Gastrocnemius medialis (tissue), 4 donors: ENCODE results near the gene ASB3. TPM values are rescaled to one million over a fixed set of nuclear protein-coding genes. Genes with fewer than 3 reads are reported as not detected.

Experiments
- ATAC-seq, 2 donors: fragments of 150-250 bp; one replicate each; pipeline ENCODE4 v1.9.1; 2016
- DNase-seq, 2 donors: peaks; one replicate each; pipeline ENCODE4 v3.0.0-alpha.2; 2019
- H3K27ac ChIP-seq, 4 donors: fragments of 200-600 bp; sonication (generic); 1 replicate in 1 of 4; 2 replicates in 3 of 4; pipeline ENCODE4 v1.5.1; 2016 to 2018; ENCODE audit warnings: mild to moderate bottlenecking in 2 of 4, moderate library complexity in 1 of 4
- H3K27me3 ChIP-seq, 3 donors: fragments of 200-600 bp; sonication (generic) in 2 of 3; 1 replicate in 1 of 3; 2 replicates in 2 of 3; pipeline versions ENCODE4 v1.5.1 to v1.6.0; 2016 to 2019; ENCODE audit warnings: mild to moderate bottlenecking in 1 of 3, moderate library complexity in 1 of 3
- H3K36me3 ChIP-seq, 2 donors: fragments of 200-600 bp; sonication (generic) in 1 of 2; one replicate each; pipeline ENCODE4 v1.5.1; 2017 to 2018
- H3K4me1 ChIP-seq, 2 donors: fragments of 200-600 bp; sonication (generic) in 1 of 2; one replicate each; pipeline ENCODE4 v1.5.1; 2016 to 2017; ENCODE audit warnings: mild to moderate bottlenecking in 2 of 2
- H3K4me3 ChIP-seq, 4 donors: fragments of 200-600 bp; sonication (generic) in 3 of 4; 1 replicate in 1 of 4; 2 replicates in 3 of 4; pipeline ENCODE4 v1.5.1; 2016 to 2019; ENCODE audit warnings: mild to moderate bottlenecking in 2 of 4
- H3K9me3 ChIP-seq, 3 donors: fragments of 200-600 bp; sonication (generic) in 2 of 3; 1 replicate in 1 of 3; 2 replicates in 2 of 3; pipeline ENCODE4 v1.5.1; 2016 to 2019
- CTCF ChIP-seq, 5 experiments: fragments of 450-650 bp in 3 of 5; fragments of 200-600 bp in 2 of 5; sonication (generic) in 2 of 5; IDR thresholded peaks in 4 of 5; conservative IDR thresholded peaks in 1 of 5; 1 replicate in 4 of 5; 2 replicates in 1 of 5; pipeline ENCODE4 v1.5.1; 2016 to 2019; ENCODE audit warnings: antibody characterized with exemption in 5 of 5, mild to moderate bottlenecking in 3 of 5, moderate library complexity in 3 of 5
- POLR2A ChIP-seq, 2 donors: fragments of 450-650 bp; IDR thresholded peaks; one replicate each; pipeline ENCODE4 v1.6.1; 2017; ENCODE audit warnings: antibody characterized with exemption in 2 of 2, mild to moderate bottlenecking in 2 of 2, moderate library complexity in 2 of 2
- in situ Hi-C, 4 donors: fragments of 200-750 bp; cut with MboI; loops; one replicate each; pipeline versions ENCODE4 v1.15.0 to v1.8.0; 2017; ENCODE audit warnings: low sequenced_read_pairs in 4 of 4
- intact Hi-C: fragments of 100-400 bp; cut with DNase I; formaldehyde crosslinking; loops from one replicate; pipeline ENCODE4 v1.15.1; 2023; ENCODE audit warnings: low total_unique reads
- total RNA-seq, 4 donors: library from RNA; depleted of rRNA; stranded (reverse); fragments of >200 nt; gene quantifications; one replicate each; pipeline versions ENCODE4 v1.1.0 to v1.2.3, GENCODE V29; 2016

ASB3 gene
- total RNA-seq, 4 donors from 2014 or later = 5.0 to 7.6 (median 6.4) TPM

GRCh38 chr2:53740170-53740569 is 46.6 kb downstream of the ASB3 start:
- Histone ChIP-seq H3K4me3 (no peak overlapping the region), H3K27me3 (no peaks in the 10 kb centered on the region), H3K4me1 (no peaks in the 10 kb centered on the region), H3K9me3 (no peaks in the 10 kb centered on the region), H3K27ac (no peak overlapping the region), H3K36me3 (no peaks in the 10 kb centered on the region)
- ATAC-seq (no peak), DNase-seq (no peak)
- in situ Hi-C loops = no loop called here
- TF ChIP-seq POLR2A (IDR thresholded peaks at IDR 0.05) (no peak), CTCF (IDR thresholded peaks at IDR 0.05 in 4 of 5, conservative IDR thresholded peaks at IDR 0.05 in 1 of 5) (no peak)
- intact Hi-C loops = no loop called here

GRCh38 chr2:53739032-53739431 is 47.7 kb downstream of the ASB3 start:
- no peak for TF ChIP-seq CTCF (IDR thresholded peaks at IDR 0.05 in 4 of 5, conservative IDR thresholded peaks at IDR 0.05 in 1 of 5)
- no peak for TF ChIP-seq POLR2A (IDR thresholded peaks at IDR 0.05)
- no peak overlapping the region for H3K27ac ChIP-seq
- no peak overlapping the region for H3K4me3 ChIP-seq
- H3K27me3 ChIP-seq = no peaks in the 10 kb centered on the region
- in situ Hi-C loops (no loop called here), intact Hi-C loops (no loop called here)
- DNase-seq = no peak
- H3K9me3 ChIP-seq = no peaks in the 10 kb centered on the region
- H3K4me1 ChIP-seq = no peaks in the 10 kb centered on the region
- no peaks in the 10 kb centered on the region for H3K36me3 ChIP-seq
- ATAC-seq = no peak

- no peak for ATAC-seq
- no peak overlapping the region for H3K4me3 ChIP-seq
- H3K4me1 ChIP-seq = no peaks in the 10 kb centered on the region
- in situ Hi-C loops (no loop called here), intact Hi-C loops (no loop called here)
- H3K27ac ChIP-seq = no peak overlapping the region
- peaks cover 0 to 3% of the 10 kb centered on the region in 2 donors for H3K36me3 ChIP-seq
- TF ChIP-seq POLR2A (IDR thresholded peaks at IDR 0.05) (no peak), CTCF (IDR thresholded peaks at IDR 0.05 in 4 of 5, conservative IDR thresholded peaks at IDR 0.05 in 1 of 5) (no peak)
- no peaks in the 10 kb centered on the region for H3K27me3 ChIP-seq
- DNase-seq = no peak
- H3K9me3 ChIP-seq = no peaks in the 10 kb centered on the region
Measured at GRCh38 chr2:53737091-53737490, 49.7 kb downstream of the ASB3 start.

DNA sequence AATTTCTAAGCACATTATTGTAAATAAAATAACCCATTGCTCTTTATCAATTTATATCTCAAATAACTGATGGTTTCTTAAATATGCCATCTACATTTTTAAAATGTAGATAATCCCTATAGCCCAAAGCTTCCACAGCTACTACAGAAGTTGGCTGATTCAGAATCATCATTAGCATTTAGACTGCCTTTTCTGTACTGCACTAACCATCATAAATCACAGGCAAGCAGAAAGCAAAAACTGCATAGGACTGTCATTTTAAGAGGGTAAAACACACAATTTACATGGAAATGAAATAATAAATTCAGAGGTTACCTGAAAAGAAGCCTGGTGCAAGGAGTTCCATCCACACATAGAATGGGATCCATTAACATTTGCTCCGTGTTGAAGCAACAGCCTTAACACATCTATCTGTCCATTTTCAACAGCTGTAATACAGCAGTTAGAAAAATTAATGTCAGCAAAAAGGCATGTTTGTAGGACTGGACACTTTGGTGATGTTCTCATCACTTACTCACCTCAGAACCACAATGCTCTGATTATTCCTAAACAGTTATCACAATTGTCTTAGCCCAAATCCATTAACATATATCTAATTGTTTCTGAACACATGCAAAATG is 57.5 kb downstream of the ASB3 start:
- Histone ChIP-seq H3K27me3 (no peaks in the 10 kb centered on the region), H3K4me1 (no peaks in the 10 kb centered on the region), H3K4me3 (no peak overlapping the region), H3K27ac (no peak overlapping the region), H3K9me3 (no peaks in the 10 kb centered on the region), H3K36me3 (peaks cover 0 to 3% of the 10 kb centered on the region in 2 donors)
- intact Hi-C loops (no loop called here), in situ Hi-C loops (no loop called here)
- DNase-seq (no peak), ATAC-seq (no peak)
- TF ChIP-seq CTCF (IDR thresholded peaks at IDR 0.05 in 4 of 5, conservative IDR thresholded peaks at IDR 0.05 in 1 of 5) (no peak), POLR2A (IDR thresholded peaks at IDR 0.05) (no peak)

DNA sequence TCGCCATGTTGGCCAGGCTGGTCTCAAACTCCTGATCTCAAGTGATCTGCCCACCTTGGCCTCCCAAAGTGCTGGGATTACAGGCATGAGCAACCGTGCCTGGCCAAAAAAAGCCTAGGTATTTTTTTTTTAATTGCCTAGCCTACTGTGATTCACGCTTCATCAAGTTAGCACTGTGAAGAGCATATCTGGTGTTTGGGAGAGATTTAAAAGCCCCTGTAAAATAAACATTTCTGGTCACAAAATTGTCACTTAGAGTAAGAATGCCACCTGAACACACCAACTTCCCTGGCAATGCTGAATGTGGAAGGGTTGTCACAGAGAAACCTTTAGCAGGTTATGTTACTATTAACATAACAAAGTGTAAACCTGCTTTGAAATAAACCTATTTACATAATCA is 58.8 kb downstream of the ASB3 start:
- intact Hi-C loops (no loop called here), in situ Hi-C loops (no loop called here)
- Histone ChIP-seq H3K4me3 (no peak overlapping the region), H3K27me3 (no peaks in the 10 kb centered on the region), H3K4me1 (no peaks in the 10 kb centered on the region), H3K9me3 (no peaks in the 10 kb centered on the region), H3K36me3 (no peaks in the 10 kb centered on the region), H3K27ac (no peak overlapping the region)
- no peak for ATAC-seq
- TF ChIP-seq POLR2A (IDR thresholded peaks at IDR 0.05) = no peak
- TF ChIP-seq CTCF (IDR thresholded peaks at IDR 0.05 in 4 of 5, conservative IDR thresholded peaks at IDR 0.05 in 1 of 5) = no peak
- no peak for DNase-seq
